Vagina (tissue), 2 donors: Measurements from ENCODE around the gene ZFP62.

Experiments
- POLR2A ChIP-seq, 2 donors: fragments of 450-650 bp; IDR thresholded peaks; one replicate each; pipeline ENCODE4 v1.6.1; 2017; ENCODE audit warnings: antibody characterized with exemption in 2 of 2, mild to moderate bottlenecking in 2 of 2, moderate library complexity in 2 of 2
- TF ChIP-seq, protein P1 (sequence below), 3 experiments: fragments of 450-650 bp in 2 of 3; fragments of 200-600 bp in 1 of 3; sonication (generic) in 1 of 3; IDR thresholded peaks; one replicate each; pipeline ENCODE4 v1.5.1; 2017 to 2019; ENCODE audit warnings: antibody characterized with exemption in 3 of 3, mild to moderate bottlenecking in 2 of 3, moderate library complexity in 2 of 3

DNA sequence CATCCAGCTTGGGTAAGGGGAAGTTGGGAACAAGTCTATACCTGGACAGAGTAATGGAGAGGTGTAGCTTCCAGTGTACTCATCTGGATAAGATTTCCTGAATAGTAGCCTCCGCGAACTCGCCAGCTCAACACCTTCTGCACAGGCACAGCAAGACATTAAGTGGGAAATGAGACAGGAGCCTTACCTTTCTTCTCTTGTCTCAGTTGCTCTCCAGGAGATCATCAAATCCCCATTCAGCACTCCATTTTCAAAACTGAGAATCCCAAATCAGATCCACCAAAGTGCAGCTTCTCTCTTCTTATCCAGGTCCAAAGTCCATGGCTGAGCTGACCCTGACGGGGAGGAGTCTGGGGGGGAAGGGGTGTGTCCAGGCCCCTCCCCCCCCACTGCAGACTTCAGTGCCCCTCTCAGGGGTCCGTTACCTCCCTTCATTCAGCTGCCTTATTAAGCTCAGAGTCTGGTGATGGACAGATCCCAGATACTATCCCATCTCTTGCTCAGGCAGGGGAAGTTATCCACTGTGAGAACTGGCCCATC, 52.5 kb downstream of the ZFP62 start:
- TF ChIP-seq, protein P1, sequence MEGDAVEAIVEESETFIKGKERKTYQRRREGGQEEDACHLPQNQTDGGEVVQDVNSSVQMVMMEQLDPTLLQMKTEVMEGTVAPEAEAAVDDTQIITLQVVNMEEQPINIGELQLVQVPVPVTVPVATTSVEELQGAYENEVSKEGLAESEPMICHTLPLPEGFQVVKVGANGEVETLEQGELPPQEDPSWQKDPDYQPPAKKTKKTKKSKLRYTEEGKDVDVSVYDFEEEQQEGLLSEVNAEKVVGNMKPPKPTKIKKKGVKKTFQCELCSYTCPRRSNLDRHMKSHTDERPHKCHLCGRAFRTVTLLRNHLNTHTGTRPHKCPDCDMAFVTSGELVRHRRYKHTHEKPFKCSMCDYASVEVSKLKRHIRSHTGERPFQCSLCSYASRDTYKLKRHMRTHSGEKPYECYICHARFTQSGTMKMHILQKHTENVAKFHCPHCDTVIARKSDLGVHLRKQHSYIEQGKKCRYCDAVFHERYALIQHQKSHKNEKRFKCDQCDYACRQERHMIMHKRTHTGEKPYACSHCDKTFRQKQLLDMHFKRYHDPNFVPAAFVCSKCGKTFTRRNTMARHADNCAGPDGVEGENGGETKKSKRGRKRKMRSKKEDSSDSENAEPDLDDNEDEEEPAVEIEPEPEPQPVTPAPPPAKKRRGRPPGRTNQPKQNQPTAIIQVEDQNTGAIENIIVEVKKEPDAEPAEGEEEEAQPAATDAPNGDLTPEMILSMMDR (IDR thresholded peaks at IDR 0.05), result no peak
- no peak for TF ChIP-seq POLR2A (IDR thresholded peaks at IDR 0.05)
